Neutrophil (primary cell): ENCODE measurements around the gene AKT1.

ENCODE experiments used
- H3K27ac ChIP-seq: fragments of 200-600 bp; sonication (generic); 2 replicates; pipeline ENCODE4 v1.5.1; 2016; ENCODE audit warnings: mild to moderate bottlenecking, moderate library complexity
- H3K27me3 ChIP-seq: fragments of 200-600 bp; sonication (generic); 2 replicates; pipeline ENCODE4 v1.6.0; 2016; ENCODE audit warnings: mild to moderate bottlenecking
- H3K36me3 ChIP-seq: fragments of 200-600 bp; sonication (generic); 2 replicates; pipeline ENCODE4 v1.5.1; 2017
- H3K4me1 ChIP-seq, 2 experiments: fragments of 200-600 bp in 1 of 2; sonication (generic) in 1 of 2; 1 replicate in 1 of 2; 2 replicates in 1 of 2; pipeline versions ENCODE4 v1.5.1 to v1.6.1; 2013 to 2016; ENCODE audit warnings: low read depth in 1 of 2, low read length in 1 of 2, mild to moderate bottlenecking in 1 of 2, moderate library complexity in 1 of 2; ENCODE audit not compliant: control insufficient read depth in 1 of 2, insufficient read depth in 1 of 2
- H3K4me3 ChIP-seq, 2 experiments: fragments of 200-600 bp in 1 of 2; sonication (generic) in 1 of 2; 1 replicate in 1 of 2; 2 replicates in 1 of 2; pipeline ENCODE4 v1.5.1; 2013 to 2016; ENCODE audit warnings: low read depth in 1 of 2, low read length in 1 of 2, mild to moderate bottlenecking in 1 of 2, moderate library complexity in 1 of 2
- H3K9me3 ChIP-seq: fragments of 200-600 bp; sonication (generic); 2 replicates; pipeline ENCODE4 v1.5.1; 2016
- TF ChIP-seq, protein P1 (sequence below): fragments of 200-600 bp; sonication (generic); IDR thresholded peaks from 2 replicates; pipeline ENCODE4 v1.5.1; 2016; ENCODE audit warnings: antibody characterized with exemption

AKT1 gene

DNA sequence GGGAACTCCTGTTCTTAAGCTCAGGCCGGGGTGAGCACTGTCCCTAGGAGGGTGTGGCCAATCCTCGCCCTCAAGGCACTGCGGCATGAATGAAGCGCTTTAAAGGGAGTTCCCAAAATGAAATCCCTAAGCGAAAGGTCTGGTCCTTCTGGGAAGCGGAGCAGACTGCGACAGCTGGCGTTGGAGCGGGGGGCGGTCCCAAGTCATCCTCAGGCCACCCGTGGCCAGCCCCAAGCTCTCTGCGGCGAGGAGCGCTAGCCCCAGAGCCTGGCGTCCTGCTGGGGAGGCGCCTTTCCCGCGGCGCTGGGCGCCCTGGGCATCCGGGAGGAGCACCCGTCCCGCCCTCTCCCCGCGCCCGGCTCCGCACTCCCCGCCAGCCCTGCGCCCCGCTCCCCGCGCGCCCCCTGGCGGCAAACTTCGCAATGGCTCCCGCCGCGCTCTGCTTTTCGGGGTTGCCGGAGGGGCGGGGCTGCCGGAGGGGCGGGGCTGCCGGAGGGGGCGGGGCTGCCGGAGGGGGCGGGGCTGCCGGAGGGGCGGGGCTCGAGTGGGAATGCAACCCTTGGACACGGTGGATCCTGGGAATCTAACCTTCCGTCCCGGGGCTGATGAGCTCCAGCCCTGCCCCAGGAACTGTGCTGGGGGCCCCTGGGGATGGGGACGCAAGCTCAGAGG is 30.8 kb upstream of the AKT1 start:
- Histone ChIP-seq H3K36me3 (no peaks in the 10 kb centered on the region), H3K9me3 (no peaks in the 10 kb centered on the region), H3K4me3 (peak overlapping the region; percentile 55 to 69), H3K27me3 (peaks cover 60% of the 10 kb centered on the region), H3K4me1 (peaks cover 18 to 24% of the 10 kb centered on the region in 2 experiments), H3K27ac (peak overlapping the region; percentile 8)
- TF ChIP-seq, protein P1, sequence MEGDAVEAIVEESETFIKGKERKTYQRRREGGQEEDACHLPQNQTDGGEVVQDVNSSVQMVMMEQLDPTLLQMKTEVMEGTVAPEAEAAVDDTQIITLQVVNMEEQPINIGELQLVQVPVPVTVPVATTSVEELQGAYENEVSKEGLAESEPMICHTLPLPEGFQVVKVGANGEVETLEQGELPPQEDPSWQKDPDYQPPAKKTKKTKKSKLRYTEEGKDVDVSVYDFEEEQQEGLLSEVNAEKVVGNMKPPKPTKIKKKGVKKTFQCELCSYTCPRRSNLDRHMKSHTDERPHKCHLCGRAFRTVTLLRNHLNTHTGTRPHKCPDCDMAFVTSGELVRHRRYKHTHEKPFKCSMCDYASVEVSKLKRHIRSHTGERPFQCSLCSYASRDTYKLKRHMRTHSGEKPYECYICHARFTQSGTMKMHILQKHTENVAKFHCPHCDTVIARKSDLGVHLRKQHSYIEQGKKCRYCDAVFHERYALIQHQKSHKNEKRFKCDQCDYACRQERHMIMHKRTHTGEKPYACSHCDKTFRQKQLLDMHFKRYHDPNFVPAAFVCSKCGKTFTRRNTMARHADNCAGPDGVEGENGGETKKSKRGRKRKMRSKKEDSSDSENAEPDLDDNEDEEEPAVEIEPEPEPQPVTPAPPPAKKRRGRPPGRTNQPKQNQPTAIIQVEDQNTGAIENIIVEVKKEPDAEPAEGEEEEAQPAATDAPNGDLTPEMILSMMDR = peak; percentile 98

DNA sequence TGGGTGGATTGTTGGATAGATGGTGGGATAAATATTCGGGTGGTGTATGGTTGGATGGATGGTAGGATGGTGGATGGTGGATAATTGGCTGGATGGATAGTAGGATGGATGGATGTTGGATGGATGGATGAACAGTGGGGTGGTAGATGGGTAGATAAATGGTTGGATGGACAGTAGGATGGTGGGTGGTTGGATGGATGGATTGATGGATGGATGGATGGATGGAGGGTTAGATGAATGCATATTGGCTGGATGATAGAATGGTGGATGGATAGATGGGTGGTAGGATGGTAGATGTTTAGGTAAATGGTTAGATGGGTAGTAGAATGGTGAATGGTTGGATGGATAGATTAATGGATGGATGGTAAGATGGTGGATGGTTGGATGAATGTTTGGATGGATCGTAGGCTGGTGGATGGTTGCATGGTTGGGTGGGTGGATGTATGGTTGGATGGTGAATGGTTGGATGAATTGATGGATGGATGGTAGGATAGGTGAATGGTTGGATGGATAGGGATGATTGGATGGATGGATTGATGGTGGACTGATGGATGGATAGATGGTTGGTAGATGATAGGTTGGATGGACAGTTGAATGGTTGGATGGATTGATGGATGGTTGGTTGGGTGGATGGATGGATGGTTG is 28.9 kb upstream of the AKT1 start:
- no peak overlapping the region for H3K27ac ChIP-seq
- TF ChIP-seq, protein P1 = no peak
- peaks cover 18 to 24% of the 10 kb centered on the region in 2 experiments for H3K4me1 ChIP-seq
- no peak overlapping the region for H3K4me3 ChIP-seq
- H3K9me3 ChIP-seq = no peaks in the 10 kb centered on the region
- H3K36me3 ChIP-seq = no peaks in the 10 kb centered on the region
- peaks cover 55% of the 10 kb centered on the region for H3K27me3 ChIP-seq

DNA sequence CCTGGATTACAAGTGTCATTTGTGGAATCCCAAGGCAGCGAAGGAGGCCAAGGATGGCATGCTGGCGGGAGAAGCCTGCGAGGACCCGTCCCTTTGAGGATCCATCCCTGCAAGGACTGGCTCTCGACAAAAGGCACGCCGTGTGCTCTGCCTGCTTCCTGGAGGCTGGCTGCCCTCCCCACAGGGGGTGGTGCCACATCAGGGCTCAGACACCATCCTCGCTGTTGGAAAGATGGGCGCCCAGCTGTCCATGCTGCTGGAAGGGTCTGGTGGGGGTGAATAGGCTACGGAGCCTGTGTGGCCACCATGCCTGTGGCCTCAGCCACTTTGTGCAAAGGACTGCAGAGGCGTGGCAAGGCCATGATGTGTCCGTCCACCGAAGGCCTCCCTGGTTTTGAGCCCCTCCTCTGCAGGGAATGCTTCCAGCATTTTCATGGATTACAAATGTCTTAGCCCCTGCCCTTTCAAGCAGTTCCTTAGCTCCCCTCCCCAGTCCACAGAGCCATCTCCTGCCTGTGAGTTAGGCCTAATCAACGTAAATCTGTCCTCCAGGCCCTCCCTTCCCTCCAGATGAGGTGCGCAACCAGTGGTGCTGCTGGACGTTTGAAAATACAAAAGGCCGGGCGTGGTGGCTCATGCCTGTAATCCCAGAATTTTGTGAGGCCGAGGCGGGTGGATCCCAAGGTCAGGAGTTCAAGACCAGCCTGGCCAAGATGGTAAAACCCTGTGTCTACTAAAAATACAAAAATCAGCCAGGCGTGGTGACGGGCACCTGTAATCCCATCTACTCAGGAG is 27.5 kb upstream of the AKT1 start:
- H3K27me3 ChIP-seq = peaks cover 40% of the 10 kb centered on the region
- no peaks in the 10 kb centered on the region for H3K36me3 ChIP-seq
- H3K27ac ChIP-seq = no peak overlapping the region
- no peak overlapping the region for H3K4me3 ChIP-seq
- H3K9me3 ChIP-seq = no peaks in the 10 kb centered on the region
- peaks cover 18 to 24% of the 10 kb centered on the region in 2 experiments for H3K4me1 ChIP-seq
- TF ChIP-seq, protein P1 = no peak

- Histone ChIP-seq H3K4me1 (peaks cover 10 to 16% of the 10 kb centered on the region in 2 experiments), H3K27ac (no peak overlapping the region), H3K27me3 (peaks cover 31% of the 10 kb centered on the region), H3K9me3 (no peaks in the 10 kb centered on the region), H3K36me3 (no peaks in the 10 kb centered on the region), H3K4me3 (no peak overlapping the region)
- TF ChIP-seq, protein P1 = no peak
Measured at GRCh38 chr14:104821971-104822608, 26.5 kb upstream of the AKT1 start.

GRCh38 chr14:104821229-104821945 is 25.8 kb upstream of the AKT1 start:
- peaks cover 12 to 14% of the 10 kb centered on the region in 2 experiments for H3K4me1 ChIP-seq
- H3K36me3 ChIP-seq = no peaks in the 10 kb centered on the region
- H3K27me3 ChIP-seq = peaks cover 25% of the 10 kb centered on the region
- H3K27ac ChIP-seq = no peak overlapping the region
- TF ChIP-seq, protein P1 = no peak
- no peak overlapping the region for H3K4me3 ChIP-seq
- H3K9me3 ChIP-seq = no peaks in the 10 kb centered on the region
